OCI-LY1 (cell line): Measurements from ENCODE around the gene PCCB.

Source experiments
- H2AFZ ChIP-seq: fragments of 200-600 bp; sonication (generic), shearing (Covaris generic); 2 replicates; pipeline ENCODE4 v1.6.0; 2014; ENCODE audit warnings: antibody characterized with exemption, mild to moderate bottlenecking, low read length
- H3F3A ChIP-seq: fragments of 200-600 bp; sonication (generic), shearing (Covaris generic); 2 replicates; pipeline ENCODE4 v1.6.0; 2014; ENCODE audit warnings: mild to moderate bottlenecking, antibody characterized with exemption, low read length, moderate library complexity; ENCODE audit not compliant: insufficient read depth
- H3K27ac ChIP-seq: fragments of 200-600 bp; sonication (generic); 2 replicates; pipeline ENCODE4 v1.5.1; 2014; ENCODE audit warnings: low read length, mixed run types, mild to moderate bottlenecking, low read depth; ENCODE audit not compliant: poor library complexity, severe bottlenecking
- H3K27me3 ChIP-seq: fragments of 200-600 bp; sonication (generic); 2 replicates; pipeline ENCODE4 v1.6.0; 2014; ENCODE audit warnings: antibody characterized with exemption, mild to moderate bottlenecking, low read length, moderate library complexity; ENCODE audit not compliant: insufficient read depth
- H3K36me3 ChIP-seq: fragments of 200-600 bp; sonication (generic); 2 replicates; pipeline ENCODE4 v1.6.1; 2014; ENCODE audit warnings: mild to moderate bottlenecking, antibody characterized with exemption, low read length, moderate library complexity, mixed read lengths; ENCODE audit not compliant: insufficient read depth
- H3K4me1 ChIP-seq: fragments of 200-600 bp; sonication (generic); 2 replicates; pipeline ENCODE4 v1.5.1; 2014; ENCODE audit warnings: mild to moderate bottlenecking, low read length, moderate library complexity; ENCODE audit not compliant: insufficient read depth, severe bottlenecking
- H3K4me2 ChIP-seq: fragments of 200-600 bp; sonication (generic), shearing (Covaris generic); 2 replicates; pipeline ENCODE4 v1.6.1; 2014; ENCODE audit warnings: low read length
- H3K4me3 ChIP-seq: fragments of 200-600 bp; sonication (generic); 2 replicates; pipeline ENCODE4 v1.5.1; 2014; ENCODE audit warnings: low read length, low read depth, mild to moderate bottlenecking, mixed read lengths; ENCODE audit not compliant: poor library complexity, severe bottlenecking
- H3K79me2 ChIP-seq: fragments of 200-600 bp; shearing (Covaris generic); 2 replicates; pipeline ENCODE4 v1.6.1; 2016; ENCODE audit warnings: mixed run types, low read length, mixed read lengths; ENCODE audit not compliant: insufficient read depth
- H3K9ac ChIP-seq: fragments of 200-600 bp; sonication (generic), shearing (Covaris generic); 2 replicates; pipeline ENCODE4 v1.6.1; 2014; ENCODE audit warnings: mild to moderate bottlenecking, low read length, mixed read lengths
- H3K9me2 ChIP-seq: fragments of 200-600 bp; sonication (generic), shearing (Covaris generic); 2 replicates; pipeline ENCODE4 v1.6.1; 2014; ENCODE audit warnings: low read depth, mild to moderate bottlenecking, low read length, mixed read lengths
- H3K9me3 ChIP-seq: fragments of 200-600 bp; shearing (Covaris generic); 2 replicates; pipeline ENCODE4 v1.6.1; 2014; ENCODE audit warnings: low read length, mixed read lengths
- H4K20me1 ChIP-seq: fragments of 200-600 bp; sonication (generic), shearing (Covaris generic); 2 replicates; pipeline ENCODE4 v1.6.0; 2016; ENCODE audit warnings: mild to moderate bottlenecking, low read length; ENCODE audit not compliant: insufficient read depth
- EZH2 ChIP-seq: fragments of 200-600 bp; sonication (generic), shearing (Covaris generic); IDR thresholded peaks from 2 replicates; pipeline ENCODE4 v1.8.0; 2017; ENCODE audit warnings: borderline replicate concordance, mixed run types, mild to moderate bottlenecking, antibody characterized with exemption, low read length, moderate library complexity, mixed read lengths
- TF ChIP-seq, protein P1 (sequence below): fragments of 200-600 bp; sonication (generic), shearing (Covaris generic); IDR thresholded peaks from 2 replicates; pipeline ENCODE4 v1.5.1; 2017; ENCODE audit warnings: mild to moderate bottlenecking, antibody characterized with exemption, low read length, moderate library complexity, mixed read lengths

PCCB gene

GRCh38 chr3:136294176-136294575 is 44.0 kb downstream of the PCCB start:
- Histone ChIP-seq H3K27me3 (no peaks in the 10 kb centered on the region), H3K9me3 (no peaks in the 10 kb centered on the region; the same call in 1 of the 2 replicates), H3K9ac (no peak overlapping the region), H4K20me1 (no peaks in the 10 kb centered on the region), H3K79me2 (no peaks in the 10 kb centered on the region), H3K4me1 (no peaks in the 10 kb centered on the region), H3K4me3 (no peak overlapping the region), H3K36me3 (peaks cover 87% of the 10 kb centered on the region), H3K9me2 (no peaks in the 10 kb centered on the region), H3F3A (no peaks in the 10 kb centered on the region), H2AFZ (no peak overlapping the region), H3K4me2 (no peak overlapping the region), H3K27ac (no peak overlapping the region)
- no peak for TF ChIP-seq EZH2
- TF ChIP-seq, protein P1, sequence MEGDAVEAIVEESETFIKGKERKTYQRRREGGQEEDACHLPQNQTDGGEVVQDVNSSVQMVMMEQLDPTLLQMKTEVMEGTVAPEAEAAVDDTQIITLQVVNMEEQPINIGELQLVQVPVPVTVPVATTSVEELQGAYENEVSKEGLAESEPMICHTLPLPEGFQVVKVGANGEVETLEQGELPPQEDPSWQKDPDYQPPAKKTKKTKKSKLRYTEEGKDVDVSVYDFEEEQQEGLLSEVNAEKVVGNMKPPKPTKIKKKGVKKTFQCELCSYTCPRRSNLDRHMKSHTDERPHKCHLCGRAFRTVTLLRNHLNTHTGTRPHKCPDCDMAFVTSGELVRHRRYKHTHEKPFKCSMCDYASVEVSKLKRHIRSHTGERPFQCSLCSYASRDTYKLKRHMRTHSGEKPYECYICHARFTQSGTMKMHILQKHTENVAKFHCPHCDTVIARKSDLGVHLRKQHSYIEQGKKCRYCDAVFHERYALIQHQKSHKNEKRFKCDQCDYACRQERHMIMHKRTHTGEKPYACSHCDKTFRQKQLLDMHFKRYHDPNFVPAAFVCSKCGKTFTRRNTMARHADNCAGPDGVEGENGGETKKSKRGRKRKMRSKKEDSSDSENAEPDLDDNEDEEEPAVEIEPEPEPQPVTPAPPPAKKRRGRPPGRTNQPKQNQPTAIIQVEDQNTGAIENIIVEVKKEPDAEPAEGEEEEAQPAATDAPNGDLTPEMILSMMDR = no peak

- Histone ChIP-seq H3K4me2 (no peak overlapping the region), H3K9me2 (no peaks in the 10 kb centered on the region), H3K4me3 (no peak overlapping the region), H3K27me3 (no peaks in the 10 kb centered on the region), H3K4me1 (no peaks in the 10 kb centered on the region), H2AFZ (no peak overlapping the region), H3F3A (no peaks in the 10 kb centered on the region), H3K36me3 (peaks cover 95% of the 10 kb centered on the region), H3K27ac (no peak overlapping the region), H3K9me3 (no peaks in the 10 kb centered on the region; the same call in 1 of the 2 replicates), H3K9ac (no peak overlapping the region), H4K20me1 (no peaks in the 10 kb centered on the region), H3K79me2 (no peaks in the 10 kb centered on the region)
- TF ChIP-seq, protein P1 = no peak
- no peak for TF ChIP-seq EZH2
These were observed 46.8 kb downstream of the PCCB start for GRCh38 chr3:136296960-136297359.

DNA sequence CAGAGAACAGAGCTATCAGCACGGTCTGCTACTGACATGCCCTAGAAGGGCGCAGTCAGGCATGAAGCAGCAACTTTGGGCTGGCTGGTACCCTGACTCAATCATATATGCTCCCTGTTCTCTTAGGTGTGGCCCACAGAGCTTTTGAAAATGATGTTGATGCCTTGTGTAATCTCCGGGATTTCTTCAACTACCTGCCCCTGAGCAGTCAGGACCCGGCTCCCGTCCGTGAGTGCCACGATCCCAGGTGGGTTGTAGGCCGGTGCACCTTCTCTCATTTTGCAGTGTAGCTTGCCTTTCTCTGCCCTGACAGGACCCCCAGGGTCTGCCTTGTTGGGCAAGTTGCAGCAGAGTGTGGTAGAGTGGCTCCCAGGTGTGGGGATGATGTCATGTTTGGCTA is 47.7 kb downstream of the PCCB start:
- H3K27ac ChIP-seq = no peak overlapping the region
- no peak overlapping the region for H3K9ac ChIP-seq
- no peaks in the 10 kb centered on the region for H4K20me1 ChIP-seq
- no peaks in the 10 kb centered on the region for H3F3A ChIP-seq
- TF ChIP-seq, protein P1 = no peak
- no peak for TF ChIP-seq EZH2
- no peaks in the 10 kb centered on the region for H3K9me3 ChIP-seq
- no peak overlapping the region for H3K4me3 ChIP-seq
- H3K79me2 ChIP-seq = no peaks in the 10 kb centered on the region
- no peaks in the 10 kb centered on the region for H3K4me1 ChIP-seq
- no peak overlapping the region for H2AFZ ChIP-seq
- H3K4me2 ChIP-seq = no peak overlapping the region
- no peaks in the 10 kb centered on the region for H3K9me2 ChIP-seq
- H3K27me3 ChIP-seq = no peaks in the 10 kb centered on the region
- peaks cover 92% of the 10 kb centered on the region for H3K36me3 ChIP-seq
